ENCODE results near the gene ADAMTS17. TPM values are rescaled to one million over a fixed set of nuclear protein-coding genes. Genes with fewer than 3 reads are reported as not detected.

The ADAMTS17 gene
- total and polyA plus RNA-seq, 7 donors, result 4.4 to 93.0 (median 7.2) TPM

DNA sequence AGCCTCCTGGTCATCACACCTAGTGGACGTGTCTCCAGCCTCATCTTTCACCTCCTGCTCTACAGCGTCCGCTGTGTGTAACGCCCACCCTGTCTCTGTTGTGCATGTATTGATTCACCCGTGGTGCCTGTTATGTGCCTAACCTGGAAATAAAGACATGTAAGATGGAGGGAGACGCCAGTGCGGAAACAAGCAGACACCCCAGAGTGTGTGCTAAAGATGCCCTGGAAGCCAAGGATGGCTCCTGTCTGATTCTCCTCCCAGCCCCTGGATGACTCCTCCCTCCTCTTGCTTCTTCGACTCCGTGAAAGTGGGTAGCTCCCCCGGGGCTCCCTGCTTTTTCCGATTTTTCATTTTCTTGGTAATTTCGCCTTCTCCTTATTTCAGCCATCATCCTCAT lies 241.8 kb downstream of the ADAMTS17 start:
- Histone ChIP-seq H3K27me3 (ENCODE audit: insufficient read depth in 3 of 3, low read length in 2 of 3) (no peaks in the 10 kb centered on the region), H3K36me3 (ENCODE audit: insufficient read depth in 1 of 2, low read depth in 1 of 2) (peaks cover 0 to 24% of the 10 kb centered on the region in 2 donors), H3K4me1 (no peaks in the 10 kb centered on the region), H3K9me3 (no peaks in the 10 kb centered on the region), H3K27ac (no peak overlapping the region), H3K4me3 (no peak overlapping the region)
- DNase-seq (no peak), ATAC-seq (no peak)
- intact Hi-C loops (cut with DNase I), result no loop called here
- WGBS, 3 donors, result 91 to 96% (median 94%) methylated on average over 12 of the region's 12 CpGs
- TF ChIP-seq, protein P1, sequence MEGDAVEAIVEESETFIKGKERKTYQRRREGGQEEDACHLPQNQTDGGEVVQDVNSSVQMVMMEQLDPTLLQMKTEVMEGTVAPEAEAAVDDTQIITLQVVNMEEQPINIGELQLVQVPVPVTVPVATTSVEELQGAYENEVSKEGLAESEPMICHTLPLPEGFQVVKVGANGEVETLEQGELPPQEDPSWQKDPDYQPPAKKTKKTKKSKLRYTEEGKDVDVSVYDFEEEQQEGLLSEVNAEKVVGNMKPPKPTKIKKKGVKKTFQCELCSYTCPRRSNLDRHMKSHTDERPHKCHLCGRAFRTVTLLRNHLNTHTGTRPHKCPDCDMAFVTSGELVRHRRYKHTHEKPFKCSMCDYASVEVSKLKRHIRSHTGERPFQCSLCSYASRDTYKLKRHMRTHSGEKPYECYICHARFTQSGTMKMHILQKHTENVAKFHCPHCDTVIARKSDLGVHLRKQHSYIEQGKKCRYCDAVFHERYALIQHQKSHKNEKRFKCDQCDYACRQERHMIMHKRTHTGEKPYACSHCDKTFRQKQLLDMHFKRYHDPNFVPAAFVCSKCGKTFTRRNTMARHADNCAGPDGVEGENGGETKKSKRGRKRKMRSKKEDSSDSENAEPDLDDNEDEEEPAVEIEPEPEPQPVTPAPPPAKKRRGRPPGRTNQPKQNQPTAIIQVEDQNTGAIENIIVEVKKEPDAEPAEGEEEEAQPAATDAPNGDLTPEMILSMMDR (IDR thresholded peaks at IDR 0.05), result no peak

DNA sequence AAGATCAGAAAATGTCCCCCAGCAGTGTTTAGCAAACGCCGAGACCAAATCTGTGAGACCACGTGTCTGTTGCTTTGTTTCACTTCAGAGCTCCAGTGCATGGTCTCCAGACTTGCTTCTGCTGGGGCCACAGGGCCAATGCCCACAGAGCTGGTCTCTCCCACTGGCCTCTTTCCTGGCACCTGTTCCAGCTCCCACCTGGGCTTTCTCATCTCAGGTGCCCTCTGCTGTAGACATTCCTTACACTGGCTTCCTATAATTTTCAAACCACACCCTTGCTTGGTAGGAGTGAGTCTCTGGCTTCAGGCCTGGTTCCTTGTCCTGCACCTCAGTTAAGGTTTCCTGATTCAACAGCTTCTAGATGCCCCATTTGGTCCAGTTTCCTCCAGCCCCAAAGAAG lies 243.1 kb downstream of the ADAMTS17 start:
- TF ChIP-seq, protein P1 (IDR thresholded peaks at IDR 0.05), result no peak
- DNase-seq (no peak), ATAC-seq (no peak)
- Histone ChIP-seq H3K4me1 (no peaks in the 10 kb centered on the region), H3K27me3 (ENCODE audit: insufficient read depth in 3 of 3, low read length in 2 of 3) (no peaks in the 10 kb centered on the region), H3K9me3 (no peaks in the 10 kb centered on the region), H3K4me3 (no peak overlapping the region), H3K36me3 (ENCODE audit: insufficient read depth in 1 of 2, low read depth in 1 of 2) (peaks cover 0 to 22% of the 10 kb centered on the region in 2 donors), H3K27ac (no peak overlapping the region)
- intact Hi-C loops (cut with DNase I), result no loop called here
- WGBS, 3 donors, result 94 to 100% (median 95%) methylated on average over 3 of the region's 3 CpGs

DNA sequence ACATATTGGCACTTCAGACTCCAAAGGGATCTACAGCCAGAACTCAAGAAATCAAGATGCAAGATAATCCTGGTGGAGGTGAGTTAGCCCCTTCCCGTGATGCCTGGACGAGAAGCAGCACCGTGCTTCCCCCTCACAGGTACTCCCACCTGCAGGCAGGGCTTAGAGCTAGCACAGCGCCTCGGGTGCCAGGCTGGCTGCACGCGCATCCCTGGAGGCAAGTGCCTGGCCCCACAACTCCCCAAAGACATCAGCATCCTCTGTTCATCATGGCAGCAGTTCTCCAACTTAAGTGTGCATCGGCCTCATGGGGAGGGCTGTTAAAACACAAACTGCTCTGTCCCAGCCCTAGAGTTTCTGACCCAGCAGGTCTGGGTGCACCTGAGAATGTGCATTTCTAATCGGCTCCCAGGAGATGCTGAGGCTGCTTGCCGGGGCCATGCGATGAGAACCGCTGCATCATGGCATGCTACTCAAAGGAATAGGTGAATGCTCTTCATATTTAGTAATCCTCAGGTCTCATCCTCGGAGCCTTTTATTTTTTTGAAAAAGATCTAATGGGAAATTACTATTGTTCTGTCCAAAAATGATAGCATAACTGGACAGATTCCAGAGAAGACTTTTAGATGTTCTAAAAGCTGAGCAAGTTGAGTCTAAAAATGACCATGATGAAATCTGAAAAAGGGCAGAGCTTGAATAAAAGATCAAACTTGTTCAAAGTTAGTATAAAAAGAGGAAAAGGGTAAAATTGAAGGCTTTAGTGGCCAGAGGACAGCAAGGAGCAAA lies 244.2 kb downstream of the ADAMTS17 start:
- Histone ChIP-seq H3K4me1 (no peaks in the 10 kb centered on the region), H3K27me3 (ENCODE audit: insufficient read depth in 3 of 3, low read length in 2 of 3) (no peaks in the 10 kb centered on the region), H3K9me3 (no peaks in the 10 kb centered on the region), H3K36me3 (ENCODE audit: insufficient read depth in 1 of 2, low read depth in 1 of 2) (peaks cover 0 to 20% of the 10 kb centered on the region in 2 donors), H3K27ac (no peak overlapping the region), H3K4me3 (no peak overlapping the region)
- ATAC-seq (no peak), DNase-seq (no peak)
- TF ChIP-seq, protein P1 (IDR thresholded peaks at IDR 0.05), result no peak
- WGBS, 3 donors, result 81 to 90% (median 89%) methylated on average over 13 of the region's 13 CpGs
- intact Hi-C loops (cut with DNase I), result no loop called here

DNA sequence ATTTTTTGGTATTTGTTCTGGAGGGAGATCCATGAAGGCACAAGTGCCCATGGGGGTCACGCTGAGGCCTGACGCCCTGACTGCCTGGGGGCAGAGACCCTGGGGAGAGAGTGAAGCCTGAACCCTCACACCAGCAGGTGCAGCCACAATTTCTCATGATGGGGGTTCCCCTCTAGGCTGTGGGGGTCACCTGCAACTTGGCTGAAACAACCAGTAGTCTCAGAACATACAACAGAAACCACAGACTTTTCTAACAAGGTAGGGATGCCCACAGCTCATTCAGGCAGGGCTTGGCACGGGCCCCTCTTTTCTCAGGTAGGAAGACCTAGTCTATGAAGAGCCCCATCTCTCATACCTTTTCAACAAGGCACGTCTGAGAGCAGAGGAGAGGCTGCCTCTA lies 245.1 kb downstream of the ADAMTS17 start:
- no peaks in the 10 kb centered on the region for H3K4me1 ChIP-seq
- H3K36me3 ChIP-seq (ENCODE audit: insufficient read depth in 1 of 2, low read depth in 1 of 2), result peaks cover 0 to 27% of the 10 kb centered on the region in 2 donors
- DNase-seq (no peak), ATAC-seq (no peak)
- no peak overlapping the region for H3K4me3 ChIP-seq
- H3K27ac ChIP-seq, result no peak overlapping the region
- H3K9me3 ChIP-seq, result no peaks in the 10 kb centered on the region
- TF ChIP-seq, protein P1 (IDR thresholded peaks at IDR 0.05), result no peak
- no peaks in the 10 kb centered on the region for H3K27me3 ChIP-seq (ENCODE audit: insufficient read depth in 3 of 3, low read length in 2 of 3)
- intact Hi-C loops (cut with DNase I), result no loop called here
- WGBS, 3 donors, result 86 to 97% (median 94%) methylated on average over 4 of the region's 4 CpGs

DNA sequence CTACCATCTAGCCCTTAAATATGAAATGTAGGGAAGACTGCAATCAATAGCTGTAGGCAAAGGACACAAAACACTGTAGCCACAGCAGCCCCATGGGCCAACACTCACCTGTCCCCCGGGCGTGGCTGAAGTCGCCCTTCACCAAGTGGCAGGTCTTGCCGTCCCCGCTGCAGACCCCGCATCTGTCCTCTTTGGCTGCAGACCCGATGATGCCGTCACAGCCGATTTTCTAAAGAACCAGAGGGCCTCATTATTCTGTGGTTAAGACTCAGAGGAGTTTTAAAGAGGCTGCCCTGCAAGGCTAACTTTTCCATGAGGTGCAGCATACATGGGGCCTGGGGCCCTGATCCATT lies 245.6 kb downstream of the ADAMTS17 start:
- Histone ChIP-seq H3K4me1 (no peaks in the 10 kb centered on the region), H3K4me3 (no peak overlapping the region), H3K27ac (no peak overlapping the region), H3K9me3 (no peaks in the 10 kb centered on the region), H3K36me3 (ENCODE audit: insufficient read depth in 1 of 2, low read depth in 1 of 2) (peaks cover 0 to 31% of the 10 kb centered on the region in 2 donors), H3K27me3 (ENCODE audit: insufficient read depth in 3 of 3, low read length in 2 of 3) (no peaks in the 10 kb centered on the region)
- ATAC-seq (no peak), DNase-seq (no peak)
- 75 to 79% (median 77%) methylated on average over 9 of the region's 9 CpGs for WGBS, 3 donors
- intact Hi-C loops (cut with DNase I), result no loop called here
- TF ChIP-seq, protein P1 (IDR thresholded peaks at IDR 0.05), result no peak

All from psoas muscle (tissue), 8 donors.